H1 (cell line): Measurements from ENCODE around the gene PLCB4. TPM values are rescaled to one million over a fixed set of nuclear protein-coding genes. Genes with fewer than 3 reads are reported as not detected.

Experiments
- CTCF ChIA-PET: fragments of 300-600 bp; sonication (Branson Sonifier 250); formaldehyde crosslinking; loops from one replicate; lab custom pipeline; 2021; ENCODE audit not compliant: partially characterized antibody; lab: Charles Lee
- POLR2A ChIA-PET: fragments of 300-600 bp; sonication (Branson Sonifier 250); formaldehyde crosslinking; loops from one replicate; lab custom pipeline; 2021; ENCODE audit warnings: inconsistent platforms; ENCODE audit not compliant: partially characterized antibody; lab: Charles Lee
- DNase-seq, 2 experiments: peaks; one replicate each; pipeline versions ENCODE4 v3.0.0 to v3.0.0-alpha.2; 2010 to 2022; ENCODE audit warnings: low spot score in 2 of 2, low read depth in 1 of 2, mixed read lengths in 1 of 2
- FAIRE-seq: peaks from 2 replicates; lab custom pipeline; 2011; peaks lifted over from hg19 to GRCh38; lab: Jason Lieb, UNC
- H2AFZ ChIP-seq: 2 replicates; pipeline ENCODE4 v1.8.1; 2012; ENCODE audit warnings: low read length, inconsistent platforms
- H2AK5ac ChIP-seq: 2 replicates; pipeline ENCODE4 v1.6.1; 2013; ENCODE audit warnings: low read depth, low read length
- H2BK120ac ChIP-seq: replicated peaks from 2 replicates; pipeline ENCODE3; 2013; ENCODE audit warnings: low read depth, low read length, inconsistent platforms
- H2BK12ac ChIP-seq: 2 replicates; pipeline ENCODE4 v1.6.1; 2013; ENCODE audit warnings: low read depth, low read length
- H2BK15ac ChIP-seq: 2 replicates; pipeline ENCODE4 v1.6.1; 2013; ENCODE audit warnings: low read length
- H2BK20ac ChIP-seq: 2 replicates; pipeline ENCODE4 v1.6.1; 2013; ENCODE audit warnings: low read length
- H2BK5ac ChIP-seq: 2 replicates; pipeline ENCODE4 v1.6.1; 2013; ENCODE audit warnings: low read depth, low read length
- H3K14ac ChIP-seq: 2 replicates; pipeline ENCODE4 v1.6.1; 2013; ENCODE audit warnings: inconsistent platforms; ENCODE audit not compliant: insufficient read length
- H3K18ac ChIP-seq: 2 replicates; pipeline ENCODE4 v1.6.1; 2013; ENCODE audit warnings: low read length; ENCODE audit errors: extremely low read depth
- H3K23ac ChIP-seq: 2 replicates; pipeline ENCODE4 v1.6.1; 2013; ENCODE audit warnings: inconsistent platforms; ENCODE audit not compliant: insufficient read length
- H3K23me2 ChIP-seq: 2 replicates; pipeline ENCODE4 v1.6.1; 2013; ENCODE audit warnings: low read depth, low read length
- H3K27ac ChIP-seq: 2 replicates; pipeline ENCODE4 v1.6.1; 2011; ENCODE audit warnings: low read depth, low read length, inconsistent platforms
- H3K27me3 ChIP-seq, 4 experiments: replicated peaks in 1 of 4; 1 replicate in 1 of 4; 2 replicates in 3 of 4; pipeline versions ENCODE4 v1.6.1 to v1.8.1; 2011 to 2013; ENCODE audit warnings: low read length in 3 of 4, mild to moderate bottlenecking in 3 of 4, inconsistent platforms in 2 of 4, mixed read lengths in 2 of 4, moderate library complexity in 1 of 4; ENCODE audit not compliant: control insufficient read depth in 3 of 4, insufficient read depth in 3 of 4; ENCODE audit errors: extremely low read depth in 1 of 4
- H3K36me3 ChIP-seq, 4 experiments: 2 replicates each; pipeline versions ENCODE4 v1.6.1 to v1.8.1; 2011 to 2013; ENCODE audit warnings: mild to moderate bottlenecking in 4 of 4, low read length in 3 of 4, moderate library complexity in 2 of 4, control low read depth in 1 of 4, inconsistent platforms in 1 of 4; ENCODE audit not compliant: insufficient read depth in 4 of 4, control insufficient read depth in 2 of 4
- H3K4ac ChIP-seq: replicated peaks from 2 replicates; pipeline ENCODE3; 2013; ENCODE audit warnings: low read length, low read depth, mixed read lengths, inconsistent platforms; ENCODE audit not compliant: insufficient read length
- H3K4me1 ChIP-seq, 4 experiments: replicated peaks in 1 of 4; 1 replicate in 1 of 4; 2 replicates in 3 of 4; pipeline versions ENCODE4 v1.6.1 to v1.8.1; 2011 to 2013; ENCODE audit warnings: low read length in 3 of 4, inconsistent platforms in 2 of 4, mixed read lengths in 1 of 4; ENCODE audit not compliant: insufficient read depth in 4 of 4, control insufficient read depth in 3 of 4
- H3K4me2 ChIP-seq, 2 experiments: 2 replicates each; pipeline versions ENCODE4 v1.6.1 to v1.8.1; 2011 to 2013; ENCODE audit warnings: low read depth in 2 of 2, low read length in 2 of 2, control low read depth in 1 of 2, inconsistent platforms in 1 of 2, mild to moderate bottlenecking in 1 of 2; ENCODE audit not compliant: insufficient read depth in 1 of 2
- H3K4me3 ChIP-seq, 4 experiments: fragments of 200-600, 300-600 bp in 1 of 4; sonication (generic), shearing (Covaris generic), sonication (Bioruptor Twin) in 1 of 4; 2 replicates each; pipeline versions ENCODE4 v1.5.1 to v1.8.1; 2011 to 2016; ENCODE audit warnings: low read length in 4 of 4, low read depth in 3 of 4, control low read depth in 2 of 4, inconsistent platforms in 2 of 4, mild to moderate bottlenecking in 2 of 4, mixed read lengths in 1 of 4, moderate library complexity in 1 of 4; ENCODE audit not compliant: insufficient read depth in 2 of 4; ENCODE audit errors: extremely low read depth in 1 of 4
- H3K56ac ChIP-seq: replicated peaks from 2 replicates; pipeline ENCODE3; 2013; ENCODE audit warnings: low read depth, mild to moderate bottlenecking, mixed read lengths, low read length, inconsistent platforms; ENCODE audit not compliant: insufficient read length
- H3K79me1 ChIP-seq: 2 replicates; pipeline ENCODE4 v1.6.1; 2013; ENCODE audit warnings: low read depth, low read length, control low read depth
- H3K79me2 ChIP-seq, 2 experiments: 2 replicates each; pipeline versions ENCODE4 v1.6.1 to v1.8.1; 2012 to 2013; ENCODE audit warnings: low read length in 2 of 2, mild to moderate bottlenecking in 2 of 2, inconsistent platforms in 1 of 2; ENCODE audit not compliant: insufficient read depth in 2 of 2, control insufficient read depth in 1 of 2
- H3K9ac ChIP-seq, 4 experiments: replicated peaks in 1 of 4; 1 replicate in 1 of 4; 2 replicates in 3 of 4; pipeline versions ENCODE4 v1.6.1 to v1.8.1; 2011 to 2013; ENCODE audit warnings: low read depth in 3 of 4, low read length in 3 of 4, control low read depth in 2 of 4, mild to moderate bottlenecking in 2 of 4, moderate library complexity in 2 of 4, inconsistent platforms in 1 of 4; ENCODE audit errors: extremely low read depth in 1 of 4
- H3K9me3 ChIP-seq, 2 experiments: 2 replicates each; pipeline versions ENCODE4 v1.6.1 to v1.8.1; 2012 to 2013; ENCODE audit warnings: mild to moderate bottlenecking in 2 of 2, moderate library complexity in 2 of 2, control low read depth in 1 of 2, inconsistent platforms in 1 of 2, low read depth in 1 of 2, low read length in 1 of 2, mixed read lengths in 1 of 2; ENCODE audit not compliant: insufficient read depth in 2 of 2
- H4K20me1 ChIP-seq, 2 experiments: replicated peaks in 1 of 2; 2 replicates each; pipeline versions ENCODE3 to v1.8.1; 2011 to 2013; ENCODE audit warnings: inconsistent platforms in 2 of 2, low read length in 2 of 2, mild to moderate bottlenecking in 1 of 2; ENCODE audit not compliant: insufficient read depth in 2 of 2, control insufficient read depth in 1 of 2
- H4K5ac ChIP-seq: 2 replicates; pipeline ENCODE4 v1.6.1; 2013; ENCODE audit warnings: low read length, low read depth, mixed read lengths, inconsistent platforms; ENCODE audit not compliant: insufficient read length
- H4K8ac ChIP-seq: 2 replicates; pipeline ENCODE4 v1.8.0; 2013; ENCODE audit warnings: mild to moderate bottlenecking, moderate library complexity, low read length, inconsistent platforms; ENCODE audit not compliant: insufficient read depth; ENCODE audit errors: extremely low read depth
- H4K91ac ChIP-seq: replicated peaks from 2 replicates; pipeline ENCODE3; 2013; ENCODE audit warnings: low read length, mixed read lengths, inconsistent platforms; ENCODE audit not compliant: insufficient read length
- FOSL1 ChIP-seq: IDR thresholded peaks from 2 replicates; pipeline ENCODE4 v1.6.1; 2011; ENCODE audit warnings: mild to moderate bottlenecking, low read depth, low read length, moderate library complexity; ENCODE audit not compliant: insufficient read depth
- WGBS, 2 experiments: shearing (Covaris generic) in 1 of 2; methylation state at CpG; one replicate each; pipeline versions ENCODE4 v1.1.6 to v1.1.7; 2013 to 2015; ENCODE audit warnings: low lambda C conversion rate in 2 of 2, mixed read lengths in 2 of 2, inconsistent platforms in 1 of 2, low coverage in 1 of 2, missing lambda C conversion rate in 1 of 2; ENCODE audit not compliant: insufficient replicate concordance in 2 of 2, insufficient coverage in 1 of 2, insufficient read length in 1 of 2; ENCODE audit errors: extremely low coverage in 1 of 2, missing lambda C conversion rate in 1 of 2; 5-methylcytosine and 5-hydroxymethylcytosine counted together
- polyA plus RNA-seq, 7 experiments: library from polyadenylated mRNA; depleted of rRNA in 3 of 7; stranded (reverse) in 5 of 7; unstranded in 2 of 7; fragments of >200 nt in 5 of 7; fragments of 200-250 nt in 2 of 7; gene quantifications; 1 replicate in 5 of 7; 2 replicates in 1 of 7; 4 replicates in 1 of 7; pipeline versions ENCODE4 v1.2.1 to v1.2.3, GENCODE V29; 2011 to 2013; ENCODE audit warnings: missing spikeins in 2 of 7, mixed read lengths in 2 of 7
- total RNA-seq: library from RNA; stranded (reverse); fragmentation: NEBNext Ultra II Directional; extraction: Animal tissue kit (Norgen Biotek cat#: 25700); gene quantifications from 2 replicates; pipeline ENCODE4 v1.2.1, GENCODE V29; 2021
- TF ChIP-seq, protein P1 (sequence below): IDR thresholded peaks from 2 replicates; pipeline ENCODE4 v1.6.1; 2011; ENCODE audit warnings: low read length, improper control_type of control experiment

Gene PLCB4
- total and polyA plus RNA-seq, 2 of the 8 experiments (the other 6 are each of a cell fraction or from before 2014, with no cell fraction given) = 3.2 to 14.1 TPM

DNA sequence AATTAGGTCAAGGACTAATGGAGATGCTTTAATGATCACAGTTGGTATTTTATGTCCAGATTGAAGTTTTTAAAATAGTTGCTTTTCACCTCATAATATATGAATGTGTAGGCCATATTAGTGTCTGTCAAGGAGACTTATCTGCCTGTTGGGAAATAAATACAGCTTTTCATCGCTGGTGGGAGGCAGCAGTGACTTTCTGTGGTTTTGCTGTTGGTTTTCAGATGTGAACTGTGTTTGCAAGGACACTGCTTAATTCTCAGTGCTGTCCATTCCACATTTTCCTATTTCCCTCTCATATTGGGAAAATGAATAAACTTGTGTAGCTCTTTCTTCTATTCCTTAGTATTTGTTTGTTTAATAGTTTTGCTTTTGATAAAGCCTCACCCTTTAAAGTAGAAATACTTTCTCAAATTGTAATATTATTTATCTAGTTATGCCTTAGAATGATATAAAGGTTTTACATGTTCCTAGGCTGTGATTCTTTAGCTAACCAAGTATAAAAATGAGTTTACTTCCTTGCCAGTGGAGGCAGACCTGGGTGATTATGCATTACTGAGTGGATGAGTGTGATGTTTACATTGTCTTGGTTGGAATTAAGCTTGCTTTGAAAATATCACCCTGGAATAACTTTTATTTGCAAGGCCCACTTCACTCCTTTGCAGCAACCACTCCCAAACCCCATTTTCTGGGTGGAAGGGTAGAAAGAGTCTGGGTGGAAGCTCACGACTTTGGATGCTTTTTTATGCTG is 3.3 kb downstream of the PLCB4 start:
- Histone ChIP-seq H2BK120ac (no peak overlapping the region), H3K4me1 (peaks cover 2 to 16% (median 10%) of the 10 kb centered on the region in 4 experiments), H3K79me1 (no peaks in the 10 kb centered on the region), H2BK20ac (no peak overlapping the region), H3K4me2 (no peak overlapping the region; a peak in 1 of 4 replicates), H3K56ac (no peak overlapping the region), H3K23me2 (peaks cover 11% of the 10 kb centered on the region), H3K9ac (peak overlapping the region in 1 of 4 experiments; percentile 13; a peak in 1 of 7 replicates), H3K18ac (no peak overlapping the region), H2AK5ac (no peak overlapping the region), H3K14ac (no peak overlapping the region), H4K5ac (no peak overlapping the region), H4K20me1 (no peaks in the 10 kb centered on the region), H3K9me3 (no peaks in the 10 kb centered on the region), H2BK12ac (peak overlapping the region; percentile 69; the same call in 1 of the 2 replicates), H3K27me3 (no peaks in the 10 kb centered on the region), H3K4me3 (no peak overlapping the region), H3K27ac (no peak overlapping the region), H4K8ac (no peak overlapping the region), H2BK5ac (no peak overlapping the region), H2AFZ (no peak overlapping the region), H3K79me2 (peaks cover 4 to 57% of the 10 kb centered on the region in 2 experiments; a peak in 3 of 4 replicates), H3K4ac (no peak overlapping the region), H3K36me3 (no peaks in the 10 kb centered on the region), H3K23ac (no peak overlapping the region), H2BK15ac (no peak overlapping the region), H4K91ac (no peak overlapping the region)
- ChIA-PET POLR2A (interaction anchor here (0.6 to 0.9 kb wide), 2 partner anchors 20 to 265 kb away, joined by 3 read pairs; no protein-coding TSS in a partner anchor), CTCF (interaction anchor here (0.8 to 1.3 kb wide), 3 partner anchors 158 to 287 kb away, joined by 3 to 4 read pairs (median 3); no protein-coding TSS in a partner anchor)
- no peak for FAIRE-seq
- no peak for DNase-seq
- 75% methylated on average over 2 of the region's 2 CpGs; no CpG with 5 or more reads in 1 of the 2 experiments for WGBS, 2 experiments
- TF ChIP-seq, protein P1, sequence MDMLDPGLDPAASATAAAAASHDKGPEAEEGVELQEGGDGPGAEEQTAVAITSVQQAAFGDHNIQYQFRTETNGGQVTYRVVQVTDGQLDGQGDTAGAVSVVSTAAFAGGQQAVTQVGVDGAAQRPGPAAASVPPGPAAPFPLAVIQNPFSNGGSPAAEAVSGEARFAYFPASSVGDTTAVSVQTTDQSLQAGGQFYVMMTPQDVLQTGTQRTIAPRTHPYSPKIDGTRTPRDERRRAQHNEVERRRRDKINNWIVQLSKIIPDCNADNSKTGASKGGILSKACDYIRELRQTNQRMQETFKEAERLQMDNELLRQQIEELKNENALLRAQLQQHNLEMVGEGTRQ = no peak
- no peak for TF ChIP-seq FOSL1
